Tibial artery (tissue), 4 donors: ENCODE results near the gene NPFFR1.
A peak's percentile ranks its signal among the peaks of the same experiment; 100 is the strongest.
"Not testable (repeated sequence)": the region's sequence is repeated elsewhere in the genome, so short reads cannot be mapped to it uniquely, and the experiment has no call there.

Experiments used
- DNase-seq, 2 donors: peaks; one replicate each; pipeline ENCODE4 v3.0.0-alpha.2; 2019
- H3K27ac ChIP-seq, 2 donors: fragments of 200-600 bp; sonication (generic) in 1 of 2; 1 replicate in 1 of 2; 2 replicates in 1 of 2; pipeline ENCODE4 v1.5.1; 2018 to 2019; ENCODE audit warnings: mild to moderate bottlenecking in 1 of 2
- H3K27me3 ChIP-seq, 2 donors: fragments of 200-600 bp; sonication (generic) in 1 of 2; one replicate each; pipeline versions ENCODE4 v1.5.1 to v1.6.0; 2016 to 2019
- H3K36me3 ChIP-seq, 3 donors: fragments of 200-600 bp; sonication (generic) in 2 of 3; one replicate each; pipeline ENCODE4 v1.5.1; 2016 to 2019; ENCODE audit warnings: mild to moderate bottlenecking in 2 of 3
- H3K4me1 ChIP-seq, 4 donors: fragments of 200-600 bp; sonication (generic) in 2 of 4; 1 replicate in 3 of 4; 2 replicates in 1 of 4; pipeline ENCODE4 v1.5.1; 2016 to 2019
- H3K4me3 ChIP-seq, 2 donors: fragments of 200-600 bp; sonication (generic) in 1 of 2; 1 replicate in 1 of 2; 2 replicates in 1 of 2; pipeline ENCODE4 v1.5.1; 2018 to 2019; ENCODE audit warnings: mild to moderate bottlenecking in 2 of 2
- H3K9me3 ChIP-seq, 3 donors: fragments of 200-600 bp; sonication (generic) in 1 of 3; one replicate each; pipeline ENCODE4 v1.5.1; 2016 to 2019
- CTCF ChIP-seq, 2 experiments: fragments of 200-600 bp in 1 of 2; fragments of 450-650 bp in 1 of 2; IDR thresholded peaks; one replicate each; pipeline ENCODE4 v1.5.1; 2017 to 2019; ENCODE audit warnings: antibody characterized with exemption in 2 of 2, mild to moderate bottlenecking in 1 of 2, moderate library complexity in 1 of 2
- intact Hi-C: fragments of 100-400 bp; cut with DNase I; formaldehyde crosslinking; loops from one replicate; pipeline ENCODE4 v1.15.0; 2023; ENCODE audit warnings: low total_unique reads

The NPFFR1 gene

DNA sequence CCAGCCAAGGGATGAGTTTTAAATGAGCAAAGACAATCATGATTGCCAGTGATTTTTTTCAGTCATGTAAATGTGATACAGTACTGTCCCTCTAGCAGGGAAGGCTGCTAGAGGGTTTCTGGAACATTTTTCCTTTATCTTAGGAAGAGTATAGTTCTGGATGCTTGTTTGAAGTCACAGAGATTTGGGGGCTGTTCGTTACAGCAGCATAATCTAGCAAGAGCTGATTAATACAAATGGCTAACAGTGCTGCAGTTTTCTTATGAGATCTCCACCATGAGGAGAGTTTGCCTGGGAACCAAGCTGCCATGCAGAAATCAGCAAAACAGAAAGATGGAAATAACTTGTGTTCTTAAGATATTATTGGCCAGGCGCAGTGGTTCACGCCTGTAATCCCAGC lies 42.7 kb downstream of the NPFFR1 start:
- H3K4me3 ChIP-seq: no peak overlapping the region
- H3K9me3 ChIP-seq: no peaks in the 10 kb centered on the region
- TF ChIP-seq CTCF (IDR thresholded peaks at IDR 0.05): no peak
- no peaks in the 10 kb centered on the region for H3K27me3 ChIP-seq
- no peak for DNase-seq
- intact Hi-C loops: no loop called here
- no peaks in the 10 kb centered on the region for H3K4me1 ChIP-seq
- H3K36me3 ChIP-seq: no peaks in the 10 kb centered on the region
- H3K27ac ChIP-seq: no peak overlapping the region

DNA sequence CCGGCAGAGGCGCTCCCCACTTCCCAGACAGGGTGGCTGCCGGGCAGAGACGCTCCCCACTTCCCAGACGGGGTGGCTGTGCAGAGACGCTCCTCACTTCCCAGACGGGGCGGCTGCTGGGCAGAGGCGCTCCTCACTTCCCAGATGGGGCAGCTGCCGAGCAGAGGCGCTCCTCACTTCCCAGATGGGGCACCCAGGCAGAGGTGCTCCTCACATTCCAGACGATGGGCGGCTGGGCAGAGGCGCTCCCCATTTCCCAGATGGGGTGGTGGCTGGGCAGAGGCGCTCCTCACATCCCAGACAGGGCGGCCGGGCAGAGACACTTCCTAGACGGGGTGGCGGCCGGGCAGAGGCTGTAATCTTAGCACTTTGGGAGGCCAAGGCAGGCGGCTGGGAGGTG lies 43.8 kb downstream of the NPFFR1 start:
- H3K36me3 ChIP-seq, DNase-seq, H3K27me3 ChIP-seq, H3K4me3 ChIP-seq, H3K27ac ChIP-seq, H3K4me1 ChIP-seq, H3K9me3 ChIP-seq, intact Hi-C loops: not testable (repeated sequence)

DNA sequence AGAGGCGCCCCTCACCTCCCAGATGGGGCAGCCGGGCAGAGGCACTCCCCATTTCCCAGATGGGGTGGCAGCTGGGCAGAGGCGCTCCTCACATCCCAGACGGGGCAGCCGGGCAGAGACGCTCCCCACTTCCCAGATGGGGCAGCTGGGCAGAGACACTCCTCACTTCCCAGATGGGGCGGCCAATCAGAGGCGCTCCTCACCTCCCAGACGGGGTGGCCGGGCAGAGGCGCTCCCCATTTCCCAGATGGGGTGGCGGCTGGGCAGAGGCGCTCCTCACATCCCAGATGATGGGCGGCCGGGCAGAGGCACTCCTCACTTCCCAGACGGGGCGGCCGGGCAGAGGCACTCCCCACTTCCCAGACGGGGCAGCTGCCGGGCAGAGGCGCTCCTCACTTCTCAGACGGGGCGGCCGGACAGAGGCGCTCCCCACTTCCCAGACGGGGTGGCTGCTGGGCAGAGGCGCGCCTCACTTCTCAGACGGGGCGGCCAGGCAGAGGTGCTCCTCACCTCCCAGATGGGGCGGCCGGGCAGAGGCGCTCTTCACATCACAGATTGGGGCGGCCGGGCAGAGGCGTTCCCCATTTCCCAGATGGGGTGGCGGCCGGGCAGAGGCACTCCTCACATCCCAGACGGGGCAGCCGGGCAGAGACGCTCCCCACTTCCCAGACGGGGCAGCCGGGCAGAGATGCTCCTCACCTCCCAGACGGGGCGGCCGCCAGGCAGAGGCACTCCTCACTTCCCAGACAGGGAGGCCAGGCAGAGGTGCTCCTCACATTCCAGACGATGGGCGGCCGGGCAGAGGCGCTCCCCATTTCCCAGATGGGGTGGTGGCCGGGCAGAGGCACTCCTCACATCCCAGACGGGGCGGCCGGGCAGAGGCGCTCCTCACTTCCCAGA lies 44.5 kb downstream of the NPFFR1 start:
- DNase-seq, H3K9me3 ChIP-seq, H3K27ac ChIP-seq, H3K4me1 ChIP-seq, intact Hi-C loops, H3K4me3 ChIP-seq, H3K36me3 ChIP-seq, H3K27me3 ChIP-seq: not testable (repeated sequence)

- H3K9me3 ChIP-seq, H3K36me3 ChIP-seq, DNase-seq, H3K27ac ChIP-seq, intact Hi-C loops, H3K4me3 ChIP-seq, H3K27me3 ChIP-seq, H3K4me1 ChIP-seq: not testable (repeated sequence)
These were observed 45.8 kb downstream of the NPFFR1 start for GRCh38 chr10:70237958-70238536.

DNA sequence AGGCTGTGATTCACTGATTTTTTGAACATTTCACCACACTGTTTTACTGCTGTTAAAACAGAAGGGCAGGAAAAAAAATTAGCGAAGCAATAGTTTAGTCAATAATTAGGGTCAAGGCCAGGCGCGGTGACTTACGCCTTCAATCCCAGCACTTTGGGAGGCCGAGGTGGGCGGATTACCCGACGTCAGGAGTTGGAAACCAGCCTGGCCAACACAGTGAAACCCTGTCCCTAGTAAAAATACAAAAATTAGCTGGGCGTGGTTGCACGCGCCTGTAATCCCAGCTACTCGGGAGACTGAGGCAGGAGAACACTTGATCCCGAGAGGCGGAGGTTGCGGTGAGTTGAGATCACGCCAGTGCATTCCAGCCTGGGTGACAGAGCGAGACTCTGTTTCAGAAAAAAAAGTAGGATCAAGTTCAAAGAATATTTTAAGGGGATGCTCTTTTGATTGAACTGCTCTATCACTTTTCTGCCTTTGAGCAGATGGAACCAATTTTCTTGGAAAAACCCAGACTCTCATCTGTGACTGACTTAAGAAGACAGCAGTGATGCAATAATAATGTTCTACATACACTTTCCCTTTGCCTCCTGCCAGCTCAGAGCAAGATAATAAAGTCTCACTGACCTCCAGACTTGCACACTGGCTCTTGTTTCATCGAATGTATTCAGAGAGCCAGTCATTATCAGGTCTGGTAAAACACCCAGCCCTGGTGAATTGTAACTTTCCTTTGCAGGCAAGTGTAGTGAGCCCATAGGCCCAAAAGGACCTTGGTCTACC lies 48.9 kb downstream of the NPFFR1 start:
- H3K36me3 ChIP-seq: no peaks in the 10 kb centered on the region
- intact Hi-C loops: no loop called here
- H3K4me1 ChIP-seq: peaks cover 0 to 20% (median 12%) of the 10 kb centered on the region in 4 donors
- no peak overlapping the region for H3K27ac ChIP-seq
- DNase-seq: no peak
- no peak overlapping the region for H3K4me3 ChIP-seq
- no peak for TF ChIP-seq CTCF (IDR thresholded peaks at IDR 0.05)
- no peaks in the 10 kb centered on the region for H3K9me3 ChIP-seq
- H3K27me3 ChIP-seq: no peaks in the 10 kb centered on the region

DNA sequence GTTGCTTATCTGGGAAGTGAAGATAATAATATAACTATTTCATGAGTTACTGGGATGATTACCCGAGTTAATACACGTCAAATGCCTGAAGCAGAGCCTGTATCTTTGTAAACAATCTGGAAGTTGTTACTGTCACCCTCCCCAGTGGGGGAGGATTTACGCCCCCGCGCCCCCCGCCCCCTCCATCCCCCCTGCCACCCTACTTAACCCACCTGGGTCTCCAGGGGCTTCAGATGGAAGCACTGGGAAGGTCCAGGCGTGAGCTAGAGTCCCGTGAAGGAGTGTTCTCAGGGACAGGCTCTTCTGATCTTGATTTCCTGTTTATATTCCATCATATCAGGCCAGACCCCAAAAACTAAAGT lies 49.9 kb downstream of the NPFFR1 start:
- Histone ChIP-seq H3K4me3 (peak overlapping the region; percentile 97 to 98), H3K4me1 (peaks cover 0 to 20% (median 12%) of the 10 kb centered on the region in 4 donors), H3K27me3 (no peaks in the 10 kb centered on the region), H3K9me3 (no peaks in the 10 kb centered on the region), H3K36me3 (no peaks in the 10 kb centered on the region), H3K27ac (peak overlapping the region; percentile 60 to 71)
- intact Hi-C loops: no loop called here
- TF ChIP-seq CTCF (IDR thresholded peaks at IDR 0.05): no peak
- no peak for DNase-seq
